Right lobe of liver (tissue), 4 donors: ENCODE data around the gene LIN28B.

ENCODE experiments used
- POLR2A ChIP-seq: fragments of 450-650 bp; IDR thresholded peaks from one replicate; pipeline ENCODE4 v1.6.1; 2017; ENCODE audit warnings: antibody characterized with exemption, mild to moderate bottlenecking
- TF ChIP-seq, protein P1 (sequence below), 4 donors: fragments of 200-600 bp in 3 of 4; fragments of 450-650 bp in 1 of 4; IDR thresholded peaks; one replicate each; pipeline versions ENCODE4 v1.5.1 to v1.8.0; 2016 to 2022; ENCODE audit warnings: antibody characterized with exemption in 4 of 4, mild to moderate bottlenecking in 2 of 4
- donor health status: DM: no; HTN: no; CAD: no.
- donor health status: DM: no; HTN: no; CAD: no.
- donor health status: DM: no; HTN: yes; CAD: no.

DNA sequence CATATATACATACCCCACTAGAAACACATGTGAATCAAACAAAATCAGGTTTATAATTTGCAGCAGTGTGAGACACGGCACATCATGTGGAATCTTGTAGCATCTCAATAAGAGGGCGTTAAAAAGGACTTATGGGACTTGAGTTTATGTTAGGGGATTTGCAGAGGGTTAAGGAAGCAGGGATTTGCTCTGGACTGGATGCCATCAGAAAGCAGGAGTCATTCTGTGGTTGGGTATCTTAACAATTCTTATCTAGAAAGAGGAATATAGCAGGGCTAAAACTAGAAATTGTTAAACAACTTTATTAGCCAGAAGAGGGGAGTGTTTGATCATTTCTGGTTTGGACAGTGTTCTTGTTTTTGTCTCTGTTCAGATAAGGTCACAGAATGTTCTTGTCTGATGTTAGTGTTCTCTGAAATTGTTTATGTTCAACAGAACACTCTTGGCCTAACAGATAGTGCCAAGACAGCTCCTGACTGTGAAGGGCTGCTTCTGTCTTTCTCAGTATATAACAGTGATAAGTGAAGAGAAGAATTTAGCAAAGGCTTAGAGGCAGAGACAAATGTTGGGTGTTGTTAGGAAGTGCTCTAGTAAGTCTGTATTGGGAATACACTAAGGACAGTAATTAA lies 39.2 kb downstream of the LIN28B start:
- TF ChIP-seq, protein P1, sequence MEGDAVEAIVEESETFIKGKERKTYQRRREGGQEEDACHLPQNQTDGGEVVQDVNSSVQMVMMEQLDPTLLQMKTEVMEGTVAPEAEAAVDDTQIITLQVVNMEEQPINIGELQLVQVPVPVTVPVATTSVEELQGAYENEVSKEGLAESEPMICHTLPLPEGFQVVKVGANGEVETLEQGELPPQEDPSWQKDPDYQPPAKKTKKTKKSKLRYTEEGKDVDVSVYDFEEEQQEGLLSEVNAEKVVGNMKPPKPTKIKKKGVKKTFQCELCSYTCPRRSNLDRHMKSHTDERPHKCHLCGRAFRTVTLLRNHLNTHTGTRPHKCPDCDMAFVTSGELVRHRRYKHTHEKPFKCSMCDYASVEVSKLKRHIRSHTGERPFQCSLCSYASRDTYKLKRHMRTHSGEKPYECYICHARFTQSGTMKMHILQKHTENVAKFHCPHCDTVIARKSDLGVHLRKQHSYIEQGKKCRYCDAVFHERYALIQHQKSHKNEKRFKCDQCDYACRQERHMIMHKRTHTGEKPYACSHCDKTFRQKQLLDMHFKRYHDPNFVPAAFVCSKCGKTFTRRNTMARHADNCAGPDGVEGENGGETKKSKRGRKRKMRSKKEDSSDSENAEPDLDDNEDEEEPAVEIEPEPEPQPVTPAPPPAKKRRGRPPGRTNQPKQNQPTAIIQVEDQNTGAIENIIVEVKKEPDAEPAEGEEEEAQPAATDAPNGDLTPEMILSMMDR (IDR thresholded peaks at IDR 0.05): peak in 1 of 4 donors; percentile 11
- TF ChIP-seq POLR2A: no peak
